Activated naive CD8-positive, alpha-beta T cell treated with anti-CD3 and anti-CD28 coated beads, Interleukin-2, amount 50 U/mL, for 24 hours (primary cell): ENCODE measurements around the gene LY6G5B.

Experiments used
- ATAC-seq: fragments of 150-1000 bp; cut with Tn5 transposase; one replicate; pipeline ENCODE4 v1.10.0; 2021
- DNase-seq: peaks from one replicate; pipeline ENCODE4 v3.0.0; 2021
- H3K27ac Mint-ChIP-seq: one replicate; pipeline ENCODE4 v1.8.0; 2021; ENCODE audit warnings: mild to moderate bottlenecking, mixed read lengths
- H3K27me3 Mint-ChIP-seq: one replicate; pipeline ENCODE4 v1.8.0; 2021; ENCODE audit warnings: mixed read lengths
- H3K36me3 Mint-ChIP-seq: one replicate; pipeline ENCODE4 v1.8.0; 2021; ENCODE audit warnings: low read depth, mixed read lengths
- H3K4me1 Mint-ChIP-seq: one replicate; pipeline ENCODE4 v1.8.0; 2021; ENCODE audit warnings: mixed read lengths
- H3K4me3 Mint-ChIP-seq: one replicate; pipeline ENCODE4 v1.8.0; 2021; ENCODE audit warnings: mild to moderate bottlenecking, moderate library complexity, mixed read lengths
- H3K9me3 Mint-ChIP-seq: one replicate; pipeline ENCODE4 v1.8.0; 2021; ENCODE audit warnings: mixed read lengths

Gene LY6G5B

DNA sequence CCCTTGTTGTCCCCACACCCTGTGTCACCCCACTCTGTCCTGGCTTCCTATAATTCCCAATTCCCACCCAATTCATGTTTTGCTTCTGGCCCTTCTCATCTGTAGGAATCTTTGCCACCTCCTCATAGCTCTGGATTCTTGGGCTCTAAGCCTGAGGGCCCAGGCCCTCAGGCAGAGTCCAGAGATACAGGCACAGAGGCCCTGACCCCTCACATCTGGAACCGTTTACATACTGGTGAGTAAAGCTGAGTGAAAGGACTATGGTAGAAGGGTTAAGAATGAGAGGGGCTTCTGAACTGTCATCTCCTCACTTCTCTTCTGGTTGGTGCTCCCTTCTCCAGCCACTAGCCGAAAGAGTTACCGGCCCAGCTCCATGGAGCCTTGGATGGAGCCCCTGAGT lies 35.6 kb upstream of the LY6G5B start:
- Mint-ChIP-seq H3K27me3 (no peaks in the 10 kb centered on the region), H3K36me3 (peaks cover 55% of the 10 kb centered on the region), H3K27ac (peak overlapping the region; percentile 24), H3K4me1 (peaks cover 7% of the 10 kb centered on the region), H3K4me3 (no peak overlapping the region), H3K9me3 (no peaks in the 10 kb centered on the region)
- no peak for DNase-seq
- ATAC-seq = no peak

DNA sequence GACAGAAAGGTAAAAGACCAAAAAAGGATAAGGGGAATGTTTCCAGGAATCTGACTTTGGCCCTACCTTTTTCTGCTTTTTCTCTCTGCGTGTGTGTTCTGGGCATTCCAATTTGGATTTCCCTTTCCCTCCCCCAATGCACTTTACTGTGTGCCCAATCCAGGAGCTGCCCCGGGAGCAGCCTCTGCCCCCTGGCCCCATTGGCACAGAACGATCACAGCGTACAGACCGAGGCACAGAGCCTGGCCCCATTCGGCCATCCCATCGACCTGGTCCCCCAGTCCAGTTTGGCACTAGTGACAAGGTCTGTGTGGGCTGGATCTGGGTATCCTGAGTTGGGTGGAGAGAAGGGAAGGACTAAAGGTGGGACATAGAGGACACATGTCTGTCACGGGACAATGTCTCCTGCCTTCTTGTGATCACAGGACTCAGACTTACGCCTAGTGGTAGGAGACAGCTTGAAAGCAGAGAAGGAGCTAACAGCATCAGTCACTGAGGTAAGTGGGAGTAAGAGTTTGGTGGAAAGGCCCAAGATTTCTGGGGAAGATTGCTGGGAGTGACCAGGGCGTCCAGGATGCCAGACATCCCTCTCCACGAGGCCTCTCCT lies 34.7 kb upstream of the LY6G5B start:
- no peak for DNase-seq
- Mint-ChIP-seq H3K36me3 (peaks cover 57% of the 10 kb centered on the region), H3K27me3 (no peaks in the 10 kb centered on the region), H3K4me3 (no peak overlapping the region), H3K4me1 (peaks cover 15% of the 10 kb centered on the region), H3K9me3 (no peaks in the 10 kb centered on the region), H3K27ac (no peak overlapping the region)
- no peak for ATAC-seq

DNA sequence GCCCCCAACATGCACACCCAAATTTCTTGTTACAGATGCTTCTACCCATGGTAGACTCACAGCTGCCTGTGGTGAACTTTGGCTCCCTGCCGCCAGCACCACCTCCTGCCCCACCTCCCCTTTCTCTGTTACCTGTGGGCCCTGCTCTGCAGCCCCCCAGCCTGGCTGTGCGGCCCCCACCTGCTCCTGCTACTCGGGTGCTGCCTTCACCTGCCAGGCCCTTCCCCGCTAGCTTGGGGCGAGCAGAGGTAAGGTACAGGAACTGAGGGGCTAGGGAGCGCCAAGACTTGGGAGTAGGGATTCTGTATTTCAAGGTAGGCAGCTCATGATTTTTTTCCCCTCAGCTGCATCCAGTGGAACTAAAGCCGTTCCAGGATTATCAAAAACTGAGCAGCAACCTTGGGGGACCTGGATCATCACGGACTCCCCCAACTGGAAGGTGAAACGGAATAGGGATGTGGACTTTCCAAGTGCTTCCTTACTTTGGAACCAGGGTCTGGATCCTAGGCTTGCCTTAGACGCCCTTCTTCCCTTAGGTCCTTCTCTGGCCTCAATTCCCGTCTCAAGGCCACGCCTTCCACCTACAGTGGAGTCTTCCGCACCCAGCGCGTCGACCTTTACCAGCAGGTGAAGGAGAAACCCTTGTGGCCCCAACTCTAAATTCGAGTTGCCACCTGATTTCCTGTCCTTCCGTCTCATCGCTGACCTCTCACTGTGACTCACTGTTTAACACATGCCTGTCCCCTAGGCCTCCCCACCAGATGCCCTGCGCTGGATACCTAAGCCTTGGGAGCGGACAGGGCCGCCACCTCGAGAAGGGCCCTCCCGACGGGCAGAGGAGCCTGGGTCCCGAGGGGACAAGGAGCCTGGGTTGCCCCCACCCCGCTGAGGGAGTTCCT lies 32.8 kb upstream of the LY6G5B start:
- DNase-seq = no peak
- H3K27ac Mint-ChIP-seq = no peak overlapping the region
- H3K36me3 Mint-ChIP-seq = peaks cover 53% of the 10 kb centered on the region
- H3K4me3 Mint-ChIP-seq = no peak overlapping the region
- ATAC-seq = no peak
- H3K4me1 Mint-ChIP-seq = peaks cover 18% of the 10 kb centered on the region
- H3K27me3 Mint-ChIP-seq = no peaks in the 10 kb centered on the region
- no peaks in the 10 kb centered on the region for H3K9me3 Mint-ChIP-seq

DNA sequence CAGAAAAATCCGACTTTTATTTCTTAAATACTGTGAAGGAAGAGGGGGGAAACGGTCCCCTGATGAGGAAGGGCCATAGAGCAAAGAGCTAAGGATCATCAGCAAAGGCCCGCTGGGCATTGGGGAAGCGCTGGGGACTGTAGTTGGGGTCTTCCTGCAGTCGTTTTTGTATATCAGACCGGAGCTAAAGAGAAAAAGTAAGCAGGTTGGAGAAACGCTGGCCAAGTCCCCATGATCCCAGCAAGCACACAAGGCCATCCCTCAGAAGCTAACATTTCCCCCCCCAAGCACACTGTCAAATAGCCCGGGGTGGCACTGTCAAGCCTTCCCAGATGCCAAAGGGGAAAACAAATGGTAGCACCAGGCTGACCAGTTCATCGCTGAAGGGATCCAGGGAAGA lies 30.7 kb upstream of the LY6G5B start:
- Mint-ChIP-seq H3K4me1 (peaks cover 18% of the 10 kb centered on the region), H3K36me3 (peaks cover 47% of the 10 kb centered on the region), H3K9me3 (no peaks in the 10 kb centered on the region), H3K27me3 (no peaks in the 10 kb centered on the region), H3K27ac (peak overlapping the region; percentile 86), H3K4me3 (no peak overlapping the region)
- DNase-seq = no peak
- no peak for ATAC-seq

DNA sequence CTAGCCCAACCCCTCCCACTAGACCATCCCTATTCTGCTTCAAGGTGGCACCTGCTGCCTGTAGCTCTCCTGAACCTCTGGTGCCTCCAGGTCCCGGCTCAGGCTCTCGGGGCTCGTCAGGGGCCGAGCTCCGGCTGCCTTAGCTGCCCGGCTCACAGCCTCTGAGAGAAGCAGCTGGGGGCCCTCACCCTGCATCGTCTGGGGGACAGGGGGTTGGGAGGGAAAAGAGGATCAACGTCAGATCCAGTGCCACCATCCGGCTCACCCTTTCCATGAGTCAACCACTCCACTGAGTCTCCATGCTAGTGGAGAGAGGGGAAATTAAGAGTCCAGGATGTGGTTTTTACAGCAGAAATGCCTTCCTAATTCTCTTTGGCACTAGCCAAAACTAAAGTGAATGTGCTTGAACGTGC lies 30.3 kb upstream of the LY6G5B start:
- peak overlapping the region; percentile 86 for H3K27ac Mint-ChIP-seq
- peaks cover 43% of the 10 kb centered on the region for H3K36me3 Mint-ChIP-seq
- DNase-seq = peak; percentile 46
- no peaks in the 10 kb centered on the region for H3K27me3 Mint-ChIP-seq
- peaks cover 18% of the 10 kb centered on the region for H3K4me1 Mint-ChIP-seq
- H3K4me3 Mint-ChIP-seq = no peak overlapping the region
- H3K9me3 Mint-ChIP-seq = no peaks in the 10 kb centered on the region
- ATAC-seq = peak; percentile 82

DNA sequence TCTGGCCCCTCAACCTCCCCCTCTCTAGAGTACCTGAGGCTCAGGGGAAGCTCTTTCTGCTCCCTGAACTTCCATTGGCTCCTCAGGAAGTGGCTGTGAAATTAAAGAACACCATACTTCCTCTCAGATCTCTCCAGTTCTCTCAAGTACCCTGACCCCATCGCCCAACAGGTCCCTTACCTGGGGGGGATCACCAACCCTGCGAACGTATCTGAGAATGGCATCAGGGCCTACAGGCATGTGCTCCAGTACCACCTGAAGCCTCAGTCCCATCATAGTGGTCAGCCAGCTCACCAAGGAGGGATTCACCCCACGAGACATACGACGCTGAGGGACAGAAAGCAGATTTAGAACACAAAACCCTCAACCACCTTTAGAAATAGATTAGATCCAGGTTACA lies 29.2 kb upstream of the LY6G5B start:
- ATAC-seq (no peak), DNase-seq (no peak)
- Mint-ChIP-seq H3K9me3 (no peaks in the 10 kb centered on the region), H3K36me3 (peaks cover 42% of the 10 kb centered on the region), H3K27ac (peak overlapping the region; percentile 75), H3K27me3 (no peaks in the 10 kb centered on the region), H3K4me1 (peaks cover 21% of the 10 kb centered on the region), H3K4me3 (no peak overlapping the region)

DNA sequence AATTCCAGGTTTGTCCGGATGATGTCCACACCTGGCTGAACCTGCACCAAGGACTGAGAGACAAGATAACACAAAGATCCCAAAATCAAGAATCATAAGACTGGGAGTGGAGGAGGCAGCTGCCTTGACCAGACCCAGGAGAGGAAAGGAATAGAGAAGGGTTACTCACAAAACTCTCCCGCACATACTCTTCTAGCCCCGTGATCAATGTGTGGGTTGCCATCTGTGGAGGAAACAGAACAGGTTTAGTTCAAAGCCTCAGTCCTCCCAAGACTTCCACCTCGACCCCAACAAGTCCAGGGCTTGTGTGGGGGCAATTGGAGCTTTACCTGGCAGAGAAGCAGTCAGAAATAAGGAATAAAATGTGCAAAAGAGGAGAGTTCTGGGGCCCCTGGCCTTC lies 28.4 kb upstream of the LY6G5B start:
- no peak overlapping the region for H3K4me3 Mint-ChIP-seq
- ATAC-seq = no peak
- no peaks in the 10 kb centered on the region for H3K9me3 Mint-ChIP-seq
- H3K36me3 Mint-ChIP-seq = peaks cover 41% of the 10 kb centered on the region
- no peaks in the 10 kb centered on the region for H3K27me3 Mint-ChIP-seq
- DNase-seq = no peak
- H3K27ac Mint-ChIP-seq = peak overlapping the region; percentile 25
- H3K4me1 Mint-ChIP-seq = peaks cover 22% of the 10 kb centered on the region

DNA sequence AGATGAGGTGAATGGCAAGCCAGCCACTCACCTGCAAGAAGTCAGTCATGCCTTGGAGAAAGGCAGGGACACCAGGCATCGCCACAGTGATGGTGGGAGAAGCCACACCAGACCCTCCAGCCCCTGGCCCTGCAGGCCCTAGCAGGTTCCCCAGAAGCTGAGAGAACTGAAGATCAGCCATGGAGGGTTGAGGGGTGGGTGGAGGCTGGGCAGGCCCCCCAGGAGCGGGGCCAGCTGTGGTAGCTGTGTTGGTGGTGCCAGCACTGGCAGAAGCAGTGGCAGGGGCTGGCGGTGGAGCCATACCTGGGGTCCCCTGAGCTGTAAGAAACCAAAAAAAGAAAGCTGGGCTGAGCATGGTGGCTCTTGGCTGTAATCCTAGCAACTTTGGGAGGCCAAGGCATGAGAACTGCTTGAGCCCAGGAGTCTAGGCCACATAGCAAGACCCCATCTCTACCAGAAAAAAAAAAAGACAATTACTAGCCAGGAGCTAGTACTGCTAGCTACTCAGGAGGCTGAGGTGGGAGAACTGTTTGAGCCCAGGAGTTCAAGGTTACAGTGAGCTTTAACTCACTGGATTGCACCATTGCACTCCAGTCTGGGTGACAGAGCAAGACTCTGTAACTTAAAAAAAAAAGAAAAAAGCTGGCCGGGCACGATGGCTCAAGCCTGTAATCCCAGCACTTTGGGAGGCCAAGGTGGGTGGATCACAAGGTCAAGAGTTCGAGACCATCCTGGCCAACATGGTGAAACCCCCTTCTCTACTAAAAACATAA lies 26.8 kb upstream of the LY6G5B start:
- Mint-ChIP-seq H3K9me3 (no peaks in the 10 kb centered on the region), H3K36me3 (peaks cover 40% of the 10 kb centered on the region), H3K27ac (no peak overlapping the region), H3K27me3 (no peaks in the 10 kb centered on the region), H3K4me1 (peaks cover 22% of the 10 kb centered on the region), H3K4me3 (no peak overlapping the region)
- DNase-seq = no peak
- no peak for ATAC-seq

DNA sequence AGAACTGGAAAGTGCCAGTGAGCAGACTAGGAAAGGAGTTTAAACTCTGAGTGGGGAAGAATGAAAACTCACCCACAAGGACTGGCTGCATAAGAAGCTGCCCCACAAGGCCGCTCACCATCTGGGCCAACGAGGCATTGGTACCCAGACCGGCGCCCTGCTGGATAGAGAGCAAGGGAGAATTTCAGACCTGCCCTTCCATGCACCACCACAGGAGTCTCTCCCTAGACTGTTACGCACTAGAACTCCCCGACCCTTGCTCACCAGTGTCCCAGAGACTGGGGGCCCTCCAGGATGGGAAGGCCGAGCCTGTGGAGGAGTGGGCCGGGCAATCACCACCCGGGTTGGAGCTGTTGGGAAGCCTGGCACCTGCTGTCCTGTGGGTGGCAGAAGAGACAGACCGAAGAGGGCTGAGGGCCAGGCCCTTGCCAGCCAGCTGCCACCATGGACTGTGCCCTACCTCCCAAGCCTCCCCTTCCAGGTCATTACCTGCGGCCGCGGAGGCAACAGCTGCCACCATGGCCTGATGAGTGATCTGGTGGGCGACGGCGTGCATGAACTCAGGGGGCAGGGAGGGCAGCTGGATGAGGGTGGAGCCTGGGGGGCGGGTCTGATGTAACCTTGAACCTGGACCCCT lies 25.8 kb upstream of the LY6G5B start:
- no peak overlapping the region for H3K27ac Mint-ChIP-seq
- no peak for ATAC-seq
- H3K27me3 Mint-ChIP-seq = no peaks in the 10 kb centered on the region
- no peak overlapping the region for H3K4me3 Mint-ChIP-seq
- H3K4me1 Mint-ChIP-seq = peaks cover 18% of the 10 kb centered on the region
- no peaks in the 10 kb centered on the region for H3K9me3 Mint-ChIP-seq
- DNase-seq = no peak
- peaks cover 40% of the 10 kb centered on the region for H3K36me3 Mint-ChIP-seq

DNA sequence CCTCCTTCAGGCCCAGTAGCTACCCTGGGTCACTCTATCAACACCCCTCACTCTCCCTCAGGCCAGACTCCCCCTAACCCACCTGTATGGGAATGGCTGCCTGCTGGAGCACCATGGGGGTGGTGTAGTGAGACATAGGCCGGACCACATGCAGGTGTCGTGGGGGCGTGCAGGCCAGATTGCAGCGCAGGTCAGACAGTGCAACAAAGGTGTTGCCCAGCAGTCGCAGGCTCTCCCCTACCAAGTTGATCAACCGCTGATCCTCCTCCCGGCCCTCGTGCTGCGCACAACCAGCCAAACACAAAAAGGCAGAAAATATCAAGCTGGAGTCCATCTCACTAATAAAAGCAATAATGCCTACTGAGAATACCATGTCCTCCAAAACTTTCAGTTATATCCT lies 24.5 kb upstream of the LY6G5B start:
- Mint-ChIP-seq H3K4me1 (peaks cover 17% of the 10 kb centered on the region), H3K9me3 (no peaks in the 10 kb centered on the region), H3K27ac (no peak overlapping the region), H3K36me3 (peaks cover 40% of the 10 kb centered on the region), H3K4me3 (no peak overlapping the region), H3K27me3 (no peaks in the 10 kb centered on the region)
- DNase-seq (no peak), ATAC-seq (no peak)

DNA sequence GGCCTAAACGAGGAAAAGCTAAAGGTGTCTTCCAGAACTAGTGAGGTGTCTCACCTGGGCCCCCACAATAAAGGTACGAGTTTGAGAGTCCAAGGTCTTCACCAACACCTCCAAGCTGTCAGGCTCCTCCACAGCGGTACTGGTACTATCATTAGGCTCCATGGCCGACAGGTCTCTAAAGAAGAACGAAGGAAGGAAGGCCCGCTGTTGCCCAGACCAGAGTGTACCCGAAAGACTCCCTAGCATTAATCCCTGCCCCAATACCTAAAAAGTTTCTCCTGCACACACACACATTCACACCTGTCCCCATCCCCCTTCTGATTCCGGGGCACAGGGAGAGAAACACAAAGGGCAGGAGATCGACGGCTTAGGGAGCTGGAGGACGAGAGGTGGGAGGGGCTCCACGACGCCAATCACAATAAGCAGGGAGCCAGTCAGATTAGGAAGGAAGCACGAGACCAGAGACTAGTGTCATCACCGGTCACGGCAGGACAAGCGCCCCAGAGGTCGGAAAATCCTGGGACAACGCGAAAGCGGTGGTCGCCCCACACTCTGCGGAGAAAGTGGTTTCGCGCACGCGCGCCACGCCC lies 18.1 kb upstream of the LY6G5B start:
- Mint-ChIP-seq H3K4me3 (peak overlapping the region; percentile 91), H3K27me3 (no peaks in the 10 kb centered on the region), H3K9me3 (no peaks in the 10 kb centered on the region), H3K27ac (peak overlapping the region; percentile 100), H3K4me1 (peaks cover 51% of the 10 kb centered on the region), H3K36me3 (peaks cover 35% of the 10 kb centered on the region)
- ATAC-seq = peak; percentile 66
- DNase-seq = no peak

DNA sequence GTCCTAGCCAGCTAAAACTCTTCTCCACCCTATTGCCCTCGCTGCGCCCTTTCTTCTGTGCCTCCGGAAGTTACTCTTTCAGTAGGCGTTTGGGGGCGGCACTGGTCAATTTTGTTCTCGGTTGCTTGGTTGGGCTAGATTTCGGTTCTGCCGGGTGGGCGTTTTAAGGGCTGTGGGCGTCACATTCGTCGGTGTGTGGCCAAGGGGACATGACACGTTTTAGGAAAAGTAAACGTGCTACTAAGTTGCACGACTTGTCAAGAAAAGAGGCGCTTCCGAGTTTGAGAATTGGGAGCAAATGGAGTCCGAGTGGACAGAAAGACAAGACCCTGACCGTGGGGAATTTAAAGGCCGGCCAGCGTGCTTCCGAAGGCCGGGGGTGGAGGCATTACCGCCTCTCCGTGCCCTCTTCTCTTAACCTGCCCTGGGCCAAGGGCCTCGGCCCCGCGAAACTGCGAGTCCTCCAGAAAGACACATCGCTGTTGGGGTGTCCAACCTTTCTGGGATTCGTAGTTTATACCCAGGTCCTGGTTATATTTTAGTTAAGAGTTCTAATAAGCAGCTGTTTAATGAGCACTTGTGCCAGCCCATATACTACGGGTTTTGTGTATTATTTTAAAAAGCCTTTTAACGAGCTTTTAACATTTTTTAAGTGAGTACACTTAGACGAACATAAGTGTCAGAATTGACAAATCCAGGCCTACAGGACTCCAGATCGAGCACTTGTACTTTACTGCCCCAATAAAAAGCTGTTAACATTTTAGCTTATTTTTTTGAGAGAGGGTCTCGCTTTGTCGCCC lies 16.7 kb upstream of the LY6G5B start:
- Mint-ChIP-seq H3K4me3 (peak overlapping the region; percentile 91), H3K36me3 (peaks cover 34% of the 10 kb centered on the region)

DNA sequence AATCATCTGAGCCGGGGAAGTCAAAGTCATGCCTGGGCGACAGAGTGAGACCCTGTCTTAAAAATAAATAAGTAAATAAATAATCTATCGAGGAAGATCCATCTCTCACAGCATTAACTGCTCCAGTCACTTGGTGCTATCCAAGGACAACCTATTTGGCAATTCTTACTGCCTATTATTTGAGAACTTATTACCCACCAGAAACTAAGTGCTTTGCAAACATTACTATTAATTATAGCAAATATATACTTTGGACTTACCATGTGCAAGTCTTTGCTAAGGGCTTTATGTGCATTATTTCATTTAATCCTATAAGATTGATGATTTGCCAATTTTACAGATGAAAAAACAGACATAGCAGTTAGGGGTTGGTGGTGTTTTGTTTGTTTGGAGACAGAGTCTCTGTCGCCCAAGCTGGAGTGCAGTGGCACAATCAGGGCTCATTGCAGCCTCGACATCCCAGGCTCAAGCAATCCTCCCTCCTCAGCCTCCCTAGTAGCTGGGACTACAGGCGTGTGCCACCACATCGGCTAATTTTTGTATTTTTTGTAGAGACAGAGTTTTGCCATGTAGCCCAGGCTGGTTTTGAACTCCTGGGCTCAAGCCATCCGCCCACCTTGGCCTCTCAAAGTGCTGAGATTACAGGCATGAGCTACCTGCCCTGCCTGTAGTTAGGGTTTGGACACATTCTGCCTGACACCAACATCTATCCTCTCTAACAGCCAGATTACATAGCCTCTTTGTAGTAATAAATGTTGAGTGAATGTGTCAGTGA lies 15.0 kb upstream of the LY6G5B start:
- no peak overlapping the region for H3K4me3 Mint-ChIP-seq
- peaks cover 28% of the 10 kb centered on the region for H3K36me3 Mint-ChIP-seq
- no peaks in the 10 kb centered on the region for H3K9me3 Mint-ChIP-seq
- no peak for ATAC-seq
- DNase-seq = no peak
- H3K27ac Mint-ChIP-seq = no peak overlapping the region
- peaks cover 75% of the 10 kb centered on the region for H3K4me1 Mint-ChIP-seq
- no peaks in the 10 kb centered on the region for H3K27me3 Mint-ChIP-seq

More for the DNA sequence above, 16.7 kb upstream of the LY6G5B start:
- peak; percentile 86 for DNase-seq
- H3K9me3 Mint-ChIP-seq = no peaks in the 10 kb centered on the region
- peak overlapping the region; percentile 100 for H3K27ac Mint-ChIP-seq
- peak; percentile 60 for ATAC-seq
- H3K4me1 Mint-ChIP-seq = peaks cover 63% of the 10 kb centered on the region
- H3K27me3 Mint-ChIP-seq = no peaks in the 10 kb centered on the region
